ENCODE measurements around the gene TBC1D24. TPM values are rescaled to one million over a fixed set of nuclear protein-coding genes. Genes with fewer than 3 reads are reported as not detected.

TBC1D24 gene
- total and polyA plus RNA-seq, 11 donors, result 4.0 to 19.2 (median 11.6) TPM

- intact Hi-C loops (cut with DNase I), result no loop called here
Observed at GRCh38 chr16:2464333-2464732, 10.6 kb upstream of the TBC1D24 start.

DNA sequence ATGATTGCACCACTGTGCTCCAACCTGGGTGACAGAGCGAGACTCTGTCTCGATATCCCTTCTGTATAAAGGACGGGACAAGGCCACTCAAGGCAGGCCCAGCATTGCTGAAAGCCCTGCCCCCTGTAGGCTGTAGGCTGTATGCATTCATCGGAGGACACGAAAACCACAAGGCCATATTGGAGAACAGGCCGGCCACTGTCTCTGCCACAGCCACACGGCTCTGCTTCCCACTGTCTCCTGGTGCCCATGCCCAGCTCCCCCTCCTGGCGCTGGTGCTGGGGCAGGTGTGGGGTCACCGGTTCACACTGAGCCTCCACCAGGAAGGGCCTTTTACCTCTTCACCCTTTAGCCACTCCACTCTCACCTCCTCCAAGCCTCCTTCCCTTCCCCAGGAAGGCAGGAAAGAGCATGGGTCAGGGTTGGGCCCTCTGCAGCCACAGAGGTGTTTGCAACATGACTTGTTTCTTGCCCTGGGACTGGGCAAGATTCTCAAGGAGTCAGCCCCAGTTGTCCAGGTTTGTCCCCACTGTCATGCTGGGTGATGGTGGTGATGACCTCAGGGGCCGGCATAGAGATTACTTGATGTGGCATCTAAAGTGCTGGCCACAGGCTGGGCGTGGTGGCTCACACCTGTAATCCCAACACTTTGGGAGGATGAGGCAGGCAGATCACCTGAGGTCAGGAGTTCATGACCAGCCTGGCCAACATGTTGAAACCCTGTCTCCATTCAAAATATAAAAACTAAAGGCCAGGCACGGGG lies 9.1 kb upstream of the TBC1D24 start:
- ATAC-seq (no peak), DNase-seq (no peak)
- WGBS, 4 donors, result 85 to 89% (median 88%) methylated on average over 10 to 12 of the region's 12 CpGs
- Histone ChIP-seq H3K9me3 (no peaks in the 10 kb centered on the region), H3K36me3 (no peaks in the 10 kb centered on the region), H3K27ac (no peak overlapping the region), H3K4me3 (no peak overlapping the region), H3K4me1 (peaks cover 2 to 32% (median 18%) of the 10 kb centered on the region in 12 donors), H3K27me3 (peaks cover 0 to 38% (median 8%) of the 10 kb centered on the region in 9 donors)
- intact Hi-C loops (cut with DNase I), result no loop called here
- TF ChIP-seq, protein P1, sequence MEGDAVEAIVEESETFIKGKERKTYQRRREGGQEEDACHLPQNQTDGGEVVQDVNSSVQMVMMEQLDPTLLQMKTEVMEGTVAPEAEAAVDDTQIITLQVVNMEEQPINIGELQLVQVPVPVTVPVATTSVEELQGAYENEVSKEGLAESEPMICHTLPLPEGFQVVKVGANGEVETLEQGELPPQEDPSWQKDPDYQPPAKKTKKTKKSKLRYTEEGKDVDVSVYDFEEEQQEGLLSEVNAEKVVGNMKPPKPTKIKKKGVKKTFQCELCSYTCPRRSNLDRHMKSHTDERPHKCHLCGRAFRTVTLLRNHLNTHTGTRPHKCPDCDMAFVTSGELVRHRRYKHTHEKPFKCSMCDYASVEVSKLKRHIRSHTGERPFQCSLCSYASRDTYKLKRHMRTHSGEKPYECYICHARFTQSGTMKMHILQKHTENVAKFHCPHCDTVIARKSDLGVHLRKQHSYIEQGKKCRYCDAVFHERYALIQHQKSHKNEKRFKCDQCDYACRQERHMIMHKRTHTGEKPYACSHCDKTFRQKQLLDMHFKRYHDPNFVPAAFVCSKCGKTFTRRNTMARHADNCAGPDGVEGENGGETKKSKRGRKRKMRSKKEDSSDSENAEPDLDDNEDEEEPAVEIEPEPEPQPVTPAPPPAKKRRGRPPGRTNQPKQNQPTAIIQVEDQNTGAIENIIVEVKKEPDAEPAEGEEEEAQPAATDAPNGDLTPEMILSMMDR (IDR thresholded peaks at IDR 0.05), result peak in 1 of 12 donors; percentile 11
- no peak for TF ChIP-seq POLR2A (IDR thresholded peaks at IDR 0.05)

More at GRCh38 chr16:2464333-2464732, 10.6 kb upstream of the TBC1D24 start:
- Histone ChIP-seq H3K27ac (no peak overlapping the region), H3K27me3 (peaks cover 0 to 23% (median 2%) of the 10 kb centered on the region in 9 donors), H3K4me3 (no peak overlapping the region), H3K9me3 (no peaks in the 10 kb centered on the region), H3K36me3 (no peaks in the 10 kb centered on the region), H3K4me1 (peaks cover 2 to 35% (median 21%) of the 10 kb centered on the region in 12 donors)
- WGBS, 4 donors, result 77 to 92% (median 85%) methylated on average over 5 to 12 of the region's 12 CpGs
- TF ChIP-seq, protein P1 (IDR thresholded peaks at IDR 0.05), result no peak
- TF ChIP-seq POLR2A (IDR thresholded peaks at IDR 0.05), result no peak
- DNase-seq, result no peak
- ATAC-seq, result no peak

DNA sequence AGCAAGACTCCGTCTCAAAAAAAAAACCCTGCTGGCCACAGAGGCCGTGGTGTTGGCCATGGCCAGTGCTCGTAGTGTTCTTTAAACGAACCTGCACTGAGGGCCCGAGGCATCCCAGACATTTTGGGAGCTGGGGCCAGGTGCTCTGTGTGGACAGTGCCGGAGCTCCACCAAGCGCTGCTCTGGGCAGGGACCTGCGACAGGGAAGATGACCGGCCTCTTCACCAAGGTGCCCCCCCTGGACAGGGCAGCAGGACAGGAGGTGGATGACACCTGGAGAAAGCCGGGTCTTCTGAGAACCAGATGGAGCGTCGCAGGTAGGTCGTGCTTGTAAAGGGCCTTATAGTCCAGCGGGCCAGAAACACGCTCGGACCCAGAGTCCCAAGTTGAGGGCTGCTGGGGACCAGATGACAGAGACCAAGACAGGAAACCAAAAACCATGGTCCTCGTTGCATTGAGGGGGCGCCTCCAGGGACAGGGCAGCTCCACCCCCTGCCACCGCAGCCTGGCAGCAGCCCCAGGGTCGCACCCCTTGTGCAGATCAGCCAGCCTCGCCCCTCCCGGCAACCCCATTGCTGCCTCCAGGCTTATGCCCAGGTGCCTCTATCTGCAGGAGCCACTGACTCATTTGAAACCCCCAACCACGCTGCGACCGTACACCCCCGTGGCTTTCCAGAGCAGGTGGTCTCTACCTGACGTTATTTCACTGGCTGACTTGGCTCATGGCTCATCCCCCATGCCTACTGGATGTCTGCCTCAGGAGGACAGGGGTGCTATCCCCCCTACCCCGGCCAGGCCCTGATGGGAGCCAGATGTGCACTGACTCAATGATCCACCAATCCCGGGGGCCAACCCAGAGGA lies 8.0 kb upstream of the TBC1D24 start:
- intact Hi-C loops (cut with DNase I), result no loop called here
- Histone ChIP-seq H3K4me3 (peak overlapping the region in 10 of 12 donors; percentile 35 to 72 (median 58)), H3K27ac (peak overlapping the region in 1 of 12 donors; percentile 66), H3K9me3 (no peaks in the 10 kb centered on the region), H3K4me1 (peaks cover 6 to 42% (median 29%) of the 10 kb centered on the region in 12 donors), H3K36me3 (no peaks in the 10 kb centered on the region), H3K27me3 (peaks cover 6 to 48% (median 16%) of the 10 kb centered on the region in 9 donors)
- DNase-seq, result peak in 1 of 5 donors; percentile 54
- peak in 1 of 4 donors; percentile 4 for ATAC-seq
- WGBS, 4 donors, result 77 to 86% (median 85%) methylated on average over 21 to 29 of the region's 29 CpGs
- TF ChIP-seq, protein P1 (IDR thresholded peaks at IDR 0.05), result no peak

Data from heart left ventricle (tissue), 16 donors.